GM12865 (cell line): Measurements from ENCODE around the gene B3GAT1.

Source experiments
- DNase-seq: peaks from one replicate; pipeline ENCODE4 v3.0.0; 2010; ENCODE audit warnings: low read depth
- H3K4me3 ChIP-seq: 2 replicates; pipeline ENCODE4 v1.5.1; 2011; ENCODE audit warnings: mild to moderate bottlenecking, low read depth, low read length, control low read depth
- TF ChIP-seq, protein P1 (sequence below): IDR thresholded peaks from 2 replicates; pipeline ENCODE4 v1.5.1; 2011; ENCODE audit warnings: low read length, control low read depth, low read depth, inconsistent platforms; ENCODE audit not compliant: insufficient read depth; ENCODE audit errors: missing control alignments

The B3GAT1 gene

DNA sequence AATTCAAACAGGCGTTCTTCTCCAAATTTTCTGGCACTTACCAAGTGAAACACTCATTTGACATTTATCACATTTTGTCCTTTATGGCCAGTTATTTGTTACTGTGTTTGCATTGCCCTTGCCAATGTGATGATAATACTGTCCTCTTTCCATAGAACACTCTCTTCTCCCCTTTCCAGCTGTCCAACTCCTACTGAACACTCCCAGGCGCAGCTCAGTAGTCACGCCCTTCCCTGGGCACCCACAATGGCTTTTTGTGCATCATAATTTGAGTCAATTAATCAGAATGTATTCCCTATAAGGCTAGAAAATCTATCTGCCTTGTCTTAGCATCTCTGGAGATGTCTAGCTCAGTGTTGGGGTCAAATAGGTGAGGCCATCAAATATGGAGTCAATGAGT, 21.2 kb upstream of the B3GAT1 start:
- TF ChIP-seq, protein P1, sequence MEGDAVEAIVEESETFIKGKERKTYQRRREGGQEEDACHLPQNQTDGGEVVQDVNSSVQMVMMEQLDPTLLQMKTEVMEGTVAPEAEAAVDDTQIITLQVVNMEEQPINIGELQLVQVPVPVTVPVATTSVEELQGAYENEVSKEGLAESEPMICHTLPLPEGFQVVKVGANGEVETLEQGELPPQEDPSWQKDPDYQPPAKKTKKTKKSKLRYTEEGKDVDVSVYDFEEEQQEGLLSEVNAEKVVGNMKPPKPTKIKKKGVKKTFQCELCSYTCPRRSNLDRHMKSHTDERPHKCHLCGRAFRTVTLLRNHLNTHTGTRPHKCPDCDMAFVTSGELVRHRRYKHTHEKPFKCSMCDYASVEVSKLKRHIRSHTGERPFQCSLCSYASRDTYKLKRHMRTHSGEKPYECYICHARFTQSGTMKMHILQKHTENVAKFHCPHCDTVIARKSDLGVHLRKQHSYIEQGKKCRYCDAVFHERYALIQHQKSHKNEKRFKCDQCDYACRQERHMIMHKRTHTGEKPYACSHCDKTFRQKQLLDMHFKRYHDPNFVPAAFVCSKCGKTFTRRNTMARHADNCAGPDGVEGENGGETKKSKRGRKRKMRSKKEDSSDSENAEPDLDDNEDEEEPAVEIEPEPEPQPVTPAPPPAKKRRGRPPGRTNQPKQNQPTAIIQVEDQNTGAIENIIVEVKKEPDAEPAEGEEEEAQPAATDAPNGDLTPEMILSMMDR, result no peak
- DNase-seq, result no peak
- no peak overlapping the region for H3K4me3 ChIP-seq

DNA sequence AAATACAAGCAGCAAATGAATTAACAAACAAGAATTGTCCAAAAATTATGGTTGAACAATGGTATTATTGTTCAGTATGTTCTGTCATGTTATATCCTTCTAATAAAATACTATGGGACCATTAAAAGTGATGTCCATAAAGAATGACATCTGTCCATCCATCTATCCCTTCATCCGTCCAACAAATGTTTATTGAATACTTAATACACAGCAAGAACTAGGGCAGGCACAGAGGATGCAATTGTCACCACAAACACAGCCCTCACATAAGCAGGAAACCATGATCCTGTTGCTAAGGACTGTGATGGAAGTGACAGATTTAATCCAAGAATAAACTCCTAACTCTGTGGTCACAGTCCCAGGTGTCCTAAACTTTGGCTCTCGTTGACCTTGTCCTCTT, 20.7 kb upstream of the B3GAT1 start:
- no peak overlapping the region for H3K4me3 ChIP-seq
- DNase-seq, result no peak
- TF ChIP-seq, protein P1, result no peak

- TF ChIP-seq, protein P1, result no peak
- DNase-seq, result no peak
- H3K4me3 ChIP-seq, result no peak overlapping the region
Observed at GRCh38 chr11:134429106-134429505, 17.1 kb upstream of the B3GAT1 start.

DNA sequence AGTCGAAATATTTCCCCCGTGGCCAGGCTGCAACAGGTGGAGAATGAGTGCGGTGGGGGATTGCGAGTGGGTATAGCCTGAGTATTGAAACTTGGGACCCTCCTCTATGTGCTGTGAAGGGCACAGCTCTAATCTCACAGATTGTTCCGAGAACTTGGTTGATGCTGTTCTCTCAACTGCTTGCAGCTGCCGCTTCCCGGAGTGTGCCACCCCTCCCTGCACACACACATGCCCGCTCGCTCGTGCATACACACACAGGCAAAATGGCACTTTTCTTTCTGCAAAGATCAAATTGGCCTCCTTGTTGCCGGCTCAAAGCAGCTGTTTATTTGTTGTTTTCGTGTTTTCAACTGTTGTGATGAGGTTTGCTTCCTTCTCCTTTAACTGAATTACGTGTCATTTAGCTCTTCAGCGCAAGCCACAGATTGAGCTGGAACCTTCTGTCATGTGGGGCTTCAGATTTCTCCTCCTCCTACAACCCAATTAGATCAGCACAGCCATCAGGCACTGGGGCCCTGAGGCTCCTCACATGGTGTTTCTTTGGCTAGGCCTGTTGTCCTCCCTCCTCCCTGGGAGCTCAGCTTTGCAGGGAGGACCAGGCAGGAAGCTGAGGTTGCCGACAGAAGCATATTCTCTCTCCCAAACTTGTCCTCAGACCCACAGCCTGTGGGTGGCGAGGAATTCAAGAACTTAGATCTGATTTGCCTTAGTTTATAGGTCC, 13.9 kb upstream of the B3GAT1 start:
- no peak overlapping the region for H3K4me3 ChIP-seq
- TF ChIP-seq, protein P1, result no peak
- no peak for DNase-seq

- TF ChIP-seq, protein P1, result no peak
- H3K4me3 ChIP-seq, result no peak overlapping the region
- DNase-seq, result no peak
Observed at GRCh38 chr11:134425413-134425812, 13.4 kb upstream of the B3GAT1 start.

- TF ChIP-seq, protein P1, result no peak
- no peak overlapping the region for H3K4me3 ChIP-seq
- no peak for DNase-seq
Observed at GRCh38 chr11:134423106-134423505, 11.1 kb upstream of the B3GAT1 start.
